SK-N-MC (cell line): Measurements from ENCODE around the gene CHST1.

ENCODE experiments used
- EZH2 ChIP-seq: fragments of 200-600 bp; sonication (generic); IDR thresholded peaks from one replicate; pipeline ENCODE4 v1.6.1; 2017; ENCODE audit warnings: antibody characterized with exemption
- FOXP2 ChIP-seq: optimal IDR thresholded peaks from 2 replicates; pipeline ENCODE3; 2011; ENCODE audit warnings: mild to moderate bottlenecking, moderate library complexity; ENCODE audit not compliant: insufficient read depth; ENCODE audit errors: extremely low read length, control extremely low read depth
- POLR2AphosphoS5 ChIP-seq: IDR thresholded peaks from 2 replicates; pipeline ENCODE4 v1.6.1; 2012; ENCODE audit warnings: mild to moderate bottlenecking, low read depth, low read length, borderline replicate concordance

GRCh38 chr11:45625611-45626010, 39.8 kb downstream of the CHST1 start:
- TF ChIP-seq EZH2 (no peak), POLR2AphosphoS5 (no peak), FOXP2 (no peak)
